Body of pancreas (tissue), 4 donors: Measurements from ENCODE around the gene SEMA6A. TPM values are rescaled to one million over a fixed set of nuclear protein-coding genes. Genes with fewer than 3 reads are reported as not detected.

Source experiments
- ATAC-seq: fragments of 150-250 bp; one replicate; pipeline ENCODE4 v1.9.1; 2016
- DNase-seq, 4 donors: peaks; one replicate each; pipeline ENCODE4 v3.0.0-alpha.2; 2019
- H3K27ac ChIP-seq, 4 donors: fragments of 200-600 bp; sonication (generic); 1 replicate in 3 of 4; 2 replicates in 1 of 4; pipeline versions ENCODE4 v1.5.1 to v1.6.1; 2016 to 2019; ENCODE audit warnings: mild to moderate bottlenecking in 1 of 4, mixed read lengths in 1 of 4, moderate library complexity in 1 of 4
- H3K27me3 ChIP-seq, 2 donors: fragments of 200-600 bp; sonication (generic); one replicate each; pipeline ENCODE4 v1.6.0; 2016; ENCODE audit warnings: mild to moderate bottlenecking in 1 of 2
- H3K36me3 ChIP-seq, 2 donors: fragments of 200-600 bp; sonication (generic); replicated peaks in 1 of 2; 2 replicates each; pipeline ENCODE4 v1.5.1; 2016; ENCODE audit warnings: low read depth in 2 of 2; ENCODE audit not compliant: insufficient read depth in 1 of 2
- H3K4me1 ChIP-seq: fragments of 200-600 bp; sonication (generic); one replicate; pipeline ENCODE4 v1.6.0; 2016
- H3K4me3 ChIP-seq, 2 donors: fragments of 200-600 bp; sonication (generic); 1 replicate in 1 of 2; 2 replicates in 1 of 2; pipeline ENCODE4 v1.5.1; 2016 to 2019
- H3K9me3 ChIP-seq, 3 donors: fragments of 200-600 bp; sonication (generic); 1 replicate in 2 of 3; 2 replicates in 1 of 3; pipeline ENCODE4 v1.5.1; 2016
- POLR2A ChIP-seq, 3 donors: fragments of 450-650 bp; IDR thresholded peaks; one replicate each; pipeline ENCODE4 v1.6.1; 2016; ENCODE audit warnings: antibody characterized with exemption in 3 of 3, mild to moderate bottlenecking in 2 of 3
- WGBS, 2 donors: methylation state at CpG; one replicate each; pipeline ENCODE4 v1.1.5; 2017; 5-methylcytosine and 5-hydroxymethylcytosine counted together
- intact Hi-C: fragments of 100-400 bp; cut with DNase I; formaldehyde crosslinking; loops from one replicate; pipeline ENCODE4 v1.15.1; 2023
- total RNA-seq, 2 donors: library from RNA; depleted of rRNA; stranded (reverse); fragments of >200 nt; gene quantifications; one replicate each; pipeline ENCODE4 v1.1.0, GENCODE V29; 2016
- TF ChIP-seq, protein P1 (sequence below), 7 experiments: fragments of 450-650 bp in 4 of 7; fragments of 200-600 bp in 3 of 7; sonication (generic) in 3 of 7; IDR thresholded peaks; one replicate each; pipeline ENCODE4 v1.5.1; 2016 to 2019; ENCODE audit warnings: antibody characterized with exemption in 7 of 7

SEMA6A gene
- total RNA-seq, 2 donors from 2014 or later: 18.7 to 25.1 TPM

DNA sequence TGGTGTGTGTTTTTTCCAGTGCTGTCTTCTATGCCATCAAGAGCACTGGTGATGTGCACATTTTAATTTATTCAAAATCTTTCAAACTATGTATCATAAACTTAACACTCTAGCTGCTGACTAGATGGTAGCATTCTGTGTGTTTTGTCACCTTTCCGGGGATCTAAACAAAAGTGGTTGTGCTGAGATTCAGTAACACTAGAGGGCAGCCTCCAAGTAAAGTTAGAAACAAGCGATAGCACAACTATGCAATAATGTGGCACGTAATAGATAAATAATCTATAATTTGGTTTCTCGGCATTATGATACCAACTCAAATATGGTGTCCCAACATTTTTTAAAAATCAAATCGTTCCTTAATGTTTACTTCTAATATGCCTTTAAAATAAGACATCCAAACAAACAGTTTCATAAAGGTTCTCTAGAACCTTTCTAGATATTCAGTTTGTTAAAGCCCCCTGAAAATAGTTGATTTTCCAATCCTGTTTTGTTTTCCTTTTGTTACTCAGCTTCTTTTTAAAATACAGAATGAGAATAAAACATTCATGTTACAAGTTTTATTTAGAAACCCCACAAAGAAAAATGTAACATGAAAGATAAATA, 16.9 kb downstream of the SEMA6A start:
- ATAC-seq: no peak
- Histone ChIP-seq H3K9me3 (no peaks in the 10 kb centered on the region), H3K36me3 (no peaks in the 10 kb centered on the region), H3K4me3 (no peak overlapping the region), H3K4me1 (peaks cover 9% of the 10 kb centered on the region), H3K27ac (no peak overlapping the region), H3K27me3 (no peaks in the 10 kb centered on the region)
- WGBS, 2 donors: 10 to 12% methylated on average over 5 of the region's 5 CpGs
- TF ChIP-seq, protein P1, sequence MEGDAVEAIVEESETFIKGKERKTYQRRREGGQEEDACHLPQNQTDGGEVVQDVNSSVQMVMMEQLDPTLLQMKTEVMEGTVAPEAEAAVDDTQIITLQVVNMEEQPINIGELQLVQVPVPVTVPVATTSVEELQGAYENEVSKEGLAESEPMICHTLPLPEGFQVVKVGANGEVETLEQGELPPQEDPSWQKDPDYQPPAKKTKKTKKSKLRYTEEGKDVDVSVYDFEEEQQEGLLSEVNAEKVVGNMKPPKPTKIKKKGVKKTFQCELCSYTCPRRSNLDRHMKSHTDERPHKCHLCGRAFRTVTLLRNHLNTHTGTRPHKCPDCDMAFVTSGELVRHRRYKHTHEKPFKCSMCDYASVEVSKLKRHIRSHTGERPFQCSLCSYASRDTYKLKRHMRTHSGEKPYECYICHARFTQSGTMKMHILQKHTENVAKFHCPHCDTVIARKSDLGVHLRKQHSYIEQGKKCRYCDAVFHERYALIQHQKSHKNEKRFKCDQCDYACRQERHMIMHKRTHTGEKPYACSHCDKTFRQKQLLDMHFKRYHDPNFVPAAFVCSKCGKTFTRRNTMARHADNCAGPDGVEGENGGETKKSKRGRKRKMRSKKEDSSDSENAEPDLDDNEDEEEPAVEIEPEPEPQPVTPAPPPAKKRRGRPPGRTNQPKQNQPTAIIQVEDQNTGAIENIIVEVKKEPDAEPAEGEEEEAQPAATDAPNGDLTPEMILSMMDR (IDR thresholded peaks at IDR 0.05): peak; percentile 30 to 59 (median 50)
- TF ChIP-seq POLR2A (IDR thresholded peaks at IDR 0.05): no peak
- intact Hi-C loops: no loop called here
- DNase-seq: peak in 2 of 4 donors; percentile 16 to 17

DNA sequence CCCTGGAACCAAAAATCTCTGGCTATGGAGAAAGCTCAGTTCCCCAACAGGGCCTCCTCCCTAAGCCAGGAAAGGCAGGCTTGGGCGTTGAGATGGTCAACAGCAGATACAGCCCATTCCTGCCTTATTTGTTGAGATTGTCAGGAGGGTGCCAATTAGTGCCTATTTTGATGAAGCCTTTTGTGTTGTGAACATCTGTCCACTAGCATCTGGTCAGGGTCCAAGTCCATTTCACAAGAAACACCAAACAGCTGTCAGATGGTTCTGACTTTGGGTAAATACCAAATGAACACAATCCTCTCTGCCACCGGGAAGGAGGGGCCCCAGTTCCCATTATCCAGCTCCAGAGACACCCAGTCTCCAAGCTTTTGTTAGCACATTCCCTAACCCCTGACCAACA, 19.9 kb downstream of the SEMA6A start:
- H3K9me3 ChIP-seq: no peaks in the 10 kb centered on the region
- H3K36me3 ChIP-seq: no peaks in the 10 kb centered on the region
- no peak for ATAC-seq
- TF ChIP-seq, protein P1 (IDR thresholded peaks at IDR 0.05): no peak
- TF ChIP-seq POLR2A (IDR thresholded peaks at IDR 0.05): no peak
- intact Hi-C loops: no loop called here
- H3K4me1 ChIP-seq: peaks cover 9% of the 10 kb centered on the region
- no peaks in the 10 kb centered on the region for H3K27me3 ChIP-seq
- H3K4me3 ChIP-seq: no peak overlapping the region
- DNase-seq: no peak
- whole genome bisulfite sequencing, 2 donors: 49 to 51% methylated on average over 2 of the region's 2 CpGs
- H3K27ac ChIP-seq: peak overlapping the region in 1 of 4 donors; percentile 25

DNA sequence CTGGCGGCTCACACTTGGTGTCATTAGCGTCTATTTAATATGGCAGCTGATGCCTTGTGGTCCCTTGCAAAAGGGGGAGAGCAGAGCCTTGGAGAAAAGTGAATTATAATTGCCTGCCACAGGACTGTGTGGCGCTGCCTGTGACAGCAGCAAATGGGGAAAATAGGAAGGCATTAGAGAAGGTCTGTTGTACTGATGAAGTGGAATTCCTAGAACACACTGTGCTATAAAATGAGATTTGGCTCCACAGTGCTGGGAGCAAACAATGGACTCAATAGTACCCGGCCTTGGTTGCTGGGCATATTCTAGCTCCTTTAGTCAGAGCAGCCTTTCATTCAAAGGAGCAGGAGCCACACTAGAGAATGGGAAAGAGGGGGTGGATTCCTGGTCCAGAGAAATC, 21.3 kb downstream of the SEMA6A start:
- Histone ChIP-seq H3K9me3 (no peaks in the 10 kb centered on the region), H3K4me1 (peaks cover 9% of the 10 kb centered on the region), H3K36me3 (no peaks in the 10 kb centered on the region), H3K27me3 (no peaks in the 10 kb centered on the region), H3K4me3 (no peak overlapping the region), H3K27ac (peak overlapping the region in 2 of 4 donors; percentile 20 to 27)
- intact Hi-C loops: no loop called here
- peak; percentile 30 for ATAC-seq
- WGBS, 2 donors: 67 to 73% methylated on average over 4 of the region's 4 CpGs
- TF ChIP-seq, protein P1 (IDR thresholded peaks at IDR 0.05): no peak
- no peak for TF ChIP-seq POLR2A (IDR thresholded peaks at IDR 0.05)
- DNase-seq: no peak

DNA sequence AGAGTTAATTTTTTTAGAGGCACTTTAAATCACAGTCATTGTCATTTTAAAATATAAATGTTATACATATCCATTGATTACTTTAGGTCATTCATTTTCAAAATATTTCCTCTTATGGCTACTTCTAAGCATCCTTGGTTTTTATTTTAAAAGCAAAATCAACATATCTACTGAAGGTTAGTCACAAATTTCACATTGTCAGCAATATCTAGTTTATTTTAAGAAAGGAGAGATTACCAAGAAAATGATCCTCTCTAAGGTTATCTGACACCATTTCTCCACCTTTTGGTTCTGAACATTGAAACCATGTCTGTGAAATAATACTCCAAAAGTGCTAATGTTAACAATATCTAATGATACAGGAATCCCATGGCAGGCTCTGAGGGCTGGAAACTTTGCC, 24.5 kb downstream of the SEMA6A start:
- Histone ChIP-seq H3K4me1 (peaks cover 8% of the 10 kb centered on the region), H3K4me3 (no peak overlapping the region), H3K36me3 (no peaks in the 10 kb centered on the region), H3K9me3 (peaks cover 0 to 8% (median 0%) of the 10 kb centered on the region in 3 donors), H3K27ac (no peak overlapping the region), H3K27me3 (no peaks in the 10 kb centered on the region)
- TF ChIP-seq POLR2A (IDR thresholded peaks at IDR 0.05): no peak
- TF ChIP-seq, protein P1 (IDR thresholded peaks at IDR 0.05): no peak
- DNase-seq: no peak
- intact Hi-C loops: no loop called here
- no peak for ATAC-seq

DNA sequence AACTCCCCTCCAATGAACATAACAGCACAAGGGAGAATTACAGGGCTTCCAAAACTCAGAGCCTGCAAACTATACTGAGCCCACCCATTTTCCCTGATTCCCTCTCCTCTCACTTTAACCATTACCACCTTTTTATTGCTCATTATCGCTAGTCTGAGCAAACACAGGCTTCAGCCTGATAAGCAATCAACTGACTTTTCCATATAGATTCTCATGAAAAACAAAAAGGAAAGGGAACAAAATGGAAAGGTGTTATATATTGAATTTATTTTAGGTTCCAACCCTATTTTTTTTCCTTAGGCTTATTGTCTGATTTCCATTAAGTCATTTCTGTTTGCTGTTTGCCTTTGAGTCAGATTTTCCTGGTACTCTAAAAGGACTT, 27.9 kb downstream of the SEMA6A start:
- no peaks in the 10 kb centered on the region for H3K27me3 ChIP-seq
- H3K36me3 ChIP-seq: no peaks in the 10 kb centered on the region
- intact Hi-C loops: no loop called here
- no peak for ATAC-seq
- H3K4me3 ChIP-seq: no peak overlapping the region
- no peak for DNase-seq
- peaks cover 16% of the 10 kb centered on the region for H3K4me1 ChIP-seq
- no peak overlapping the region for H3K27ac ChIP-seq
- peaks cover 0 to 11% (median 0%) of the 10 kb centered on the region in 3 donors for H3K9me3 ChIP-seq
- no peak for TF ChIP-seq POLR2A (IDR thresholded peaks at IDR 0.05)
- TF ChIP-seq, protein P1 (IDR thresholded peaks at IDR 0.05): no peak
- WGBS, 2 donors: 72 to 95% methylated on average over 1 of the region's 1 CpG
